ENCODE measurements around the gene EDAR.

GRCh38 chr2:108958632-108959341, 30.2 kb downstream of the EDAR start:
- TF ChIP-seq POLR2A (IDR thresholded peaks at IDR 0.05; ENCODE audit: borderline replicate concordance, extremely low read depth, insufficient read depth, insufficient read length) (no peak), ZBTB33 (IDR thresholded peaks at IDR 0.05; ENCODE audit: extremely low read depth, insufficient replicate concordance, low read length) (no peak), CTCF (IDR thresholded peaks at IDR 0.05 in 2 of 3, conservative IDR thresholded peaks at IDR 0.05 in 1 of 3; ENCODE audit: borderline replicate concordance in 1 of 3, insufficient read depth in 1 of 3, low read depth in 2 of 3, low read length in 2 of 3) (no peak), EZH2phosphoT487 (IDR thresholded peaks at IDR 0.05; ENCODE audit: borderline replicate concordance) (no peak), CBX3 (IDR thresholded peaks at IDR 0.05; ENCODE audit: low read depth) (no peak), EZH2 (IDR thresholded peaks at IDR 0.05) (no peak), CEBPB (IDR thresholded peaks at IDR 0.05; ENCODE audit: low read depth) (no peak), YY1 (IDR thresholded peaks at IDR 0.05; ENCODE audit: extremely low read depth, insufficient replicate concordance, low read depth, low read length) (no peak), POLR2AphosphoS5 (IDR thresholded peaks at IDR 0.05; ENCODE audit: low read depth, low read length) (no peak), SRF (IDR thresholded peaks at IDR 0.05; ENCODE audit: low read depth) (no peak), ZNF274 (IDR thresholded peaks at IDR 0.05; ENCODE audit: low read depth, low read length) (no peak), REST (IDR thresholded peaks at IDR 0.05; ENCODE audit: low read depth) (no peak), RAD21 (IDR thresholded peaks at IDR 0.05; ENCODE audit: low read depth) (no peak)
- TF ChIP-seq, protein P1, sequence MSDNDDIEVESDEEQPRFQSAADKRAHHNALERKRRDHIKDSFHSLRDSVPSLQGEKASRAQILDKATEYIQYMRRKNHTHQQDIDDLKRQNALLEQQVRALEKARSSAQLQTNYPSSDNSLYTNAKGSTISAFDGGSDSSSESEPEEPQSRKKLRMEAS (IDR thresholded peaks at IDR 0.05) = no peak
